ENCODE measurements around the gene ACTG1.

Gene ACTG1

GRCh38 chr17:81512562-81513371 lies at the start of gene ACTG1:
ACTG1 (minus strand) TSS chr17:81512799; CDS start chr17:81512354, 445 bp downstream.
- DNase-seq = peak; percentile 95

- DNase-seq = no peak
These were observed 48.9 kb upstream of the ACTG1 start for GRCh38 chr17:81561494-81561885.

GRCh38 chr17:81558941-81559806 lies 46.6 kb upstream of the ACTG1 start:
- no peak for DNase-seq

GRCh38 chr17:81558115-81558468 lies 45.5 kb upstream of the ACTG1 start:
- no peak for DNase-seq

- no peak for DNase-seq
These were observed 44.9 kb upstream of the ACTG1 start for GRCh38 chr17:81557276-81558114.

GRCh38 chr17:81556863-81557262 lies 44.3 kb upstream of the ACTG1 start:
- DNase-seq = no peak

- DNase-seq = no peak
These were observed 43.6 kb upstream of the ACTG1 start for GRCh38 chr17:81556175-81556691.

- no peak for DNase-seq
These were observed 41.1 kb upstream of the ACTG1 start for GRCh38 chr17:81553616-81554181.

- DNase-seq = peak; percentile 81
These were observed 40.5 kb upstream of the ACTG1 start for GRCh38 chr17:81553018-81553615.

GRCh38 chr17:81552244-81553017 lies 39.8 kb upstream of the ACTG1 start, which contains the start of gene FAAP100:
FAAP100 (minus strand) TSS chr17:81552353; CDS start chr17:81552330, 23 bp downstream.
- peak; percentile 79 for DNase-seq

GRCh38 chr17:81551458-81552243 lies 39.1 kb upstream of the ACTG1 start:
- DNase-seq = peak; percentile 5

- DNase-seq = no peak
These were observed 38.3 kb upstream of the ACTG1 start for GRCh38 chr17:81550830-81551457.

GRCh38 chr17:81550285-81550684 lies 37.7 kb upstream of the ACTG1 start:
- no peak for DNase-seq

GRCh38 chr17:81549826-81550225 lies 37.2 kb upstream of the ACTG1 start:
- DNase-seq = no peak

GRCh38 chr17:81549031-81549557 lies 36.5 kb upstream of the ACTG1 start:
- no peak for DNase-seq

- no peak for DNase-seq
These were observed 35.0 kb upstream of the ACTG1 start for GRCh38 chr17:81547614-81547982.

- no peak for DNase-seq
These were observed 34.5 kb upstream of the ACTG1 start for GRCh38 chr17:81546906-81547613.

GRCh38 chr17:81545160-81545949 lies 32.8 kb upstream of the ACTG1 start:
- no peak for DNase-seq

Data from CD4-positive, alpha-beta T cell treated with Interleukin-17A for 1 hour (primary cell).